HCEC 1CT (cell line): ENCODE results near the gene STK33.

Source experiments
- DNase-seq: peaks from one replicate; pipeline ENCODE4 v3.0.0-alpha.2; 2017

Gene STK33

GRCh38 chr11:8352103-8352875 is 241.7 kb downstream of the STK33 start:
- no peak for DNase-seq

- no peak for DNase-seq
Measured at GRCh38 chr11:8351223-8351622, 242.8 kb downstream of the STK33 start.

GRCh38 chr11:8347978-8348377 is 246.1 kb downstream of the STK33 start:
- no peak for DNase-seq

GRCh38 chr11:8346157-8346755 is 247.8 kb downstream of the STK33 start:
- no peak for DNase-seq

- DNase-seq = no peak
Measured at GRCh38 chr11:8345179-8345578, 248.8 kb downstream of the STK33 start.

GRCh38 chr11:8344346-8344745 is 249.7 kb downstream of the STK33 start:
- no peak for DNase-seq

- DNase-seq = no peak
Measured at GRCh38 chr11:8342821-8343681, 251.0 kb downstream of the STK33 start.

GRCh38 chr11:8341996-8342395 is 252.0 kb downstream of the STK33 start:
- no peak for DNase-seq
